SK-N-SH (cell line): Measurements from ENCODE around the gene ADAD2. TPM values are rescaled to one million over a fixed set of nuclear protein-coding genes. Genes with fewer than 3 reads are reported as not detected.
A peak's percentile ranks its signal among the peaks of the same experiment; 100 is the strongest.

Experiments used
- CTCF ChIA-PET: fragments of 300-600, 350-600 bp; formaldehyde crosslinking; extraction: SDS; loops from one replicate; lab custom pipeline; 2021; lab: Yijun Ruan, JAX
- POLR2A ChIA-PET: fragments of 350-600 bp; sonication (Branson Sonifier 250); formaldehyde crosslinking; extraction: SDS; loops from one replicate; lab custom pipeline; 2020; ENCODE audit warnings: antibody characterized with exemption, inconsistent platforms; lab: Yijun Ruan, JAX
- DNase-seq: peaks from one replicate; pipeline ENCODE4 v3.0.0; 2012
- H2AFZ ChIP-seq: fragments of 200-600 bp; sonication (generic); 2 replicates; pipeline ENCODE4 v1.8.1; 2016; ENCODE audit warnings: antibody characterized with exemption, mild to moderate bottlenecking, low read depth
- H3F3A ChIP-seq: fragments of 200-600 bp; sonication (generic); replicated peaks from 2 replicates; pipeline ENCODE3; 2016; ENCODE audit warnings: antibody characterized with exemption, mild to moderate bottlenecking; ENCODE audit not compliant: insufficient read depth
- H3K27ac ChIP-seq, 2 experiments: fragments of 200-500 bp in 1 of 2; fragments of 200-600 bp in 1 of 2; sonication (Bioruptor generic) in 1 of 2; sonication (generic), shearing (Covaris generic) in 1 of 2; 2 replicates each; pipeline versions ENCODE4 v1.5.1 to v1.6.1; 2014 to 2016; ENCODE audit warnings: low read depth in 2 of 2, inconsistent platforms in 1 of 2, low read length in 1 of 2, mild to moderate bottlenecking in 1 of 2, mixed read lengths in 1 of 2
- H3K27me3 ChIP-seq: fragments of 200-600 bp; sonication (generic), shearing (Covaris generic); 2 replicates; pipeline ENCODE4 v1.6.1; 2016; ENCODE audit warnings: mixed run types; ENCODE audit not compliant: insufficient read depth
- H3K36me3 ChIP-seq, 2 experiments: fragments of 200-500 bp in 1 of 2; fragments of 200-600 bp in 1 of 2; sonication (Bioruptor generic) in 1 of 2; sonication (generic) in 1 of 2; replicated peaks in 1 of 2; 2 replicates each; pipeline versions ENCODE3 to v1.5.1; 2014 to 2016; ENCODE audit warnings: low read length in 1 of 2, mild to moderate bottlenecking in 1 of 2; ENCODE audit not compliant: insufficient read depth in 2 of 2, control insufficient read depth in 1 of 2
- H3K4me1 ChIP-seq, 2 experiments: fragments of 200-500 bp in 1 of 2; fragments of 200-600 bp in 1 of 2; sonication (Bioruptor generic) in 1 of 2; sonication (generic), shearing (Covaris generic) in 1 of 2; 2 replicates each; pipeline versions ENCODE4 v1.5.1 to v1.6.1; 2014 to 2016; ENCODE audit warnings: low read depth in 1 of 2, low read length in 1 of 2, mixed run types in 1 of 2; ENCODE audit not compliant: insufficient read depth in 2 of 2, control insufficient read depth in 1 of 2
- H3K4me2 ChIP-seq: fragments of 200-600 bp; sonication (generic), shearing (Covaris generic); 2 replicates; pipeline ENCODE4 v1.6.1; 2017; ENCODE audit warnings: mixed run types
- H3K4me3 ChIP-seq, 2 experiments: fragments of 200-500 bp in 1 of 2; fragments of 200-600 bp in 1 of 2; sonication (Bioruptor generic) in 1 of 2; sonication (generic), shearing (Covaris generic) in 1 of 2; 2 replicates each; pipeline versions ENCODE4 v1.5.1 to v1.8.1; 2014 to 2016; ENCODE audit warnings: low read depth in 2 of 2, inconsistent platforms in 1 of 2, low read length in 1 of 2, mild to moderate bottlenecking in 1 of 2, mixed read lengths in 1 of 2, moderate library complexity in 1 of 2
- H3K79me2 ChIP-seq: fragments of 200-600 bp; sonication (generic); 2 replicates; pipeline ENCODE4 v1.8.1; 2017; ENCODE audit warnings: mild to moderate bottlenecking; ENCODE audit not compliant: insufficient read depth
- H3K9ac ChIP-seq: fragments of 200-600 bp; sonication (generic); 2 replicates; pipeline ENCODE4 v1.6.1; 2017; ENCODE audit warnings: mixed run types
- H3K9me2 ChIP-seq: fragments of 200-600 bp; sonication (generic); 2 replicates; pipeline ENCODE4 v1.6.1; 2017; ENCODE audit warnings: mixed run types
- H3K9me3 ChIP-seq: fragments of 200-600 bp; sonication (generic); 2 replicates; pipeline ENCODE4 v1.6.1; 2017; ENCODE audit warnings: mixed run types, mild to moderate bottlenecking, moderate library complexity
- H4K20me1 ChIP-seq: fragments of 200-600 bp; sonication (generic); 2 replicates; pipeline ENCODE4 v1.6.1; 2017; ENCODE audit warnings: mild to moderate bottlenecking, mixed run types; ENCODE audit not compliant: insufficient read depth
- CHD2 ChIP-seq: fragments of 150-350 bp; IDR thresholded peaks from 2 replicates; pipeline ENCODE4 v1.6.1; 2018; ENCODE audit warnings: low read length; ENCODE audit not compliant: partially characterized antibody
- CTCF ChIP-seq: fragments of 200-600 bp; sonication (generic); IDR thresholded peaks from 2 replicates; pipeline ENCODE4 v1.6.1; 2017; ENCODE audit warnings: antibody characterized with exemption, mild to moderate bottlenecking, moderate library complexity
- ELF1 ChIP-seq: IDR thresholded peaks from 2 replicates; pipeline ENCODE4 v1.4.0; 2012
- FOSL2 ChIP-seq: IDR thresholded peaks from 2 replicates; pipeline ENCODE4 v1.4.0; 2012; ENCODE audit warnings: low read depth, mild to moderate bottlenecking, moderate library complexity, borderline replicate concordance
- FOXJ3 ChIP-seq: sonication (generic); formaldehyde crosslinking; IDR thresholded peaks from 2 replicates; pipeline ENCODE4 v1.5.1; 2020; ENCODE audit warnings: mild to moderate bottlenecking, missing genetic modification reagents
- IRF3 ChIP-seq: fragments of 150-350 bp; IDR thresholded peaks from 2 replicates; pipeline ENCODE4 v1.6.1; 2016; ENCODE audit warnings: mild to moderate bottlenecking, low read depth, low read length
- JUND ChIP-seq: IDR thresholded peaks from 2 replicates; pipeline ENCODE4 v1.4.0; 2012
- MAX ChIP-seq: IDR thresholded peaks from 2 replicates; pipeline ENCODE4 v1.4.0; 2012; ENCODE audit warnings: low read depth
- RAD21 ChIP-seq: IDR thresholded peaks from 2 replicates; pipeline ENCODE4 v1.6.1; 2012; ENCODE audit warnings: mild to moderate bottlenecking, low read length
- RCOR1 ChIP-seq: fragments of 150-350 bp; IDR thresholded peaks from 2 replicates; pipeline ENCODE4 v1.6.1; 2017; ENCODE audit warnings: antibody characterized with exemption, low read length
- REST ChIP-seq: IDR thresholded peaks from 2 replicates; pipeline ENCODE4 v1.6.1; 2012; ENCODE audit warnings: mild to moderate bottlenecking, low read depth, low read length, moderate library complexity
- RFX5 ChIP-seq: IDR thresholded peaks from 2 replicates; pipeline ENCODE4 v1.6.1; 2012; ENCODE audit warnings: mild to moderate bottlenecking, improper control_type of control experiment, low read length
- SMC3 ChIP-seq: IDR thresholded peaks from 2 replicates; pipeline ENCODE4 v1.6.1; 2012; ENCODE audit warnings: low read depth, low read length, improper control_type of control experiment
- TEAD4 ChIP-seq: IDR thresholded peaks from 2 replicates; pipeline ENCODE4 v1.4.0; 2012; ENCODE audit warnings: mild to moderate bottlenecking, borderline replicate concordance; ENCODE audit not compliant: insufficient read depth
- WGBS: methylation state at CpG from one replicate; pipeline ENCODE4 v1.1.6; 2017; ENCODE audit warnings: low lambda C conversion rate; 5-methylcytosine and 5-hydroxymethylcytosine counted together
- polyA plus RNA-seq, 3 experiments: library from polyadenylated mRNA; depleted of rRNA; stranded (reverse); fragments of >200 nt; gene quantifications; 2 replicates each; pipeline ENCODE4 v1.2.3, GENCODE V29; 2012

ADAD2 gene
- polyA plus RNA-seq, 1 of the 3 experiments (the other 2 are of a cell fraction): not detected

- no peak for DNase-seq
- Histone ChIP-seq H3K9ac (no peak overlapping the region), H3K9me2 (no peaks in the 10 kb centered on the region), H3K27ac (no peak overlapping the region), H3K36me3 (peaks cover 0 to 11% of the 10 kb centered on the region in 2 experiments), H3K4me1 (peaks cover 0 to 7% of the 10 kb centered on the region in 2 experiments; a peak in 1 of 4 replicates), H4K20me1 (0 out of 2 replicates have a peak, but pooled peaks cover 5% of the 10 kb centered on the region), H3K4me2 (no peak overlapping the region), H2AFZ (no peak overlapping the region), H3K4me3 (no peak overlapping the region), H3K27me3 (no peaks in the 10 kb centered on the region), H3K79me2 (no peaks in the 10 kb centered on the region), H3K9me3 (no peaks in the 10 kb centered on the region), H3F3A (no peaks in the 10 kb centered on the region)
- no peak for TF ChIP-seq REST
- TF ChIP-seq ELF1: no peak
- no peak for TF ChIP-seq MAX
- TF ChIP-seq RCOR1: no peak
- TF ChIP-seq JUND: no peak
- no peak for TF ChIP-seq IRF3
- TF ChIP-seq RFX5: no peak
- no peak for TF ChIP-seq CHD2
- no peak for TF ChIP-seq FOXJ3 (CRISPR knock-in tag)
- WGBS: 78% methylated on average over 11 of the region's 11 CpGs
- ChIA-PET CTCF (interaction anchor here (0.7 to 9.0 kb wide), 22 partner anchors 8 to 307 kb away, joined by 3 to 109 read pairs (median 8); partner anchors contain the start of genes ADAD2, DNAAF1, HSDL1 and MBTPS1), POLR2A (no interaction called here)
These were observed 16.6 kb upstream of the ADAD2 start for GRCh38 chr16:84174396-84174795.

- H3K9ac ChIP-seq: no peak overlapping the region
- no peak overlapping the region for H3K27ac ChIP-seq
- H3K27me3 ChIP-seq: no peaks in the 10 kb centered on the region
- H4K20me1 ChIP-seq: 0 out of 2 replicates have a peak, but pooled peaks cover 5% of the 10 kb centered on the region
- H2AFZ ChIP-seq: no peak overlapping the region
- 33% methylated on average over 9 of the region's 10 CpGs for WGBS
- no peak overlapping the region for H3K4me2 ChIP-seq
- DNase-seq: peak; percentile 91
- peaks cover 0 to 21% of the 10 kb centered on the region in 2 experiments for H3K36me3 ChIP-seq
- H3K79me2 ChIP-seq: no peaks in the 10 kb centered on the region
- ChIA-PET CTCF (interaction anchor here (0.6 to 9.0 kb wide), 39 partner anchors 9 to 323 kb away, joined by 3 to 109 read pairs (median 5); partner anchors contain the start of genes ADAD2, DNAAF1, HSDL1 and MBTPS1), POLR2A (interaction anchor here (1.2 kb wide), 1 partner anchor 12 kb away, joined by 4 read pairs; the partner anchor contains the start of gene TAF1C)
- peaks cover 0 to 7% of the 10 kb centered on the region in 2 experiments; a peak in 1 of 4 replicates for H3K4me1 ChIP-seq
- no peak overlapping the region for H3K4me3 ChIP-seq
- no peaks in the 10 kb centered on the region for H3F3A ChIP-seq
- H3K9me2 ChIP-seq: no peaks in the 10 kb centered on the region
- H3K9me3 ChIP-seq: no peaks in the 10 kb centered on the region
- TF ChIP-seq REST (no peak), CTCF (peak; percentile 78), ELF1 (no peak), CHD2 (peak; percentile 18), FOSL2 (no peak), RAD21 (peak; percentile 91), TEAD4 (no peak), SMC3 (peak; percentile 74), RCOR1 (peak; percentile 59; the same call in 1 of the 2 replicates)
These were observed 15.4 kb upstream of the ADAD2 start for GRCh38 chr16:84175350-84176081.
